GM18507 (cell line): Measurements from ENCODE around the gene ISCA2.

Experiments
- DNase-seq: peaks from one replicate; pipeline ENCODE4 v3.0.0; 2011; ENCODE audit warnings: low read depth; ENCODE audit not compliant: insufficient read length; ENCODE audit errors: extremely low spot score
- FAIRE-seq: peaks from 2 replicates; lab custom pipeline; 2011; peaks lifted over from hg19 to GRCh38; lab: Jason Lieb, UNC

Gene ISCA2

GRCh38 chr14:74543771-74544438 is 50.3 kb downstream of the ISCA2 start:
- DNase-seq, result no peak
- FAIRE-seq, result no peak

DNA sequence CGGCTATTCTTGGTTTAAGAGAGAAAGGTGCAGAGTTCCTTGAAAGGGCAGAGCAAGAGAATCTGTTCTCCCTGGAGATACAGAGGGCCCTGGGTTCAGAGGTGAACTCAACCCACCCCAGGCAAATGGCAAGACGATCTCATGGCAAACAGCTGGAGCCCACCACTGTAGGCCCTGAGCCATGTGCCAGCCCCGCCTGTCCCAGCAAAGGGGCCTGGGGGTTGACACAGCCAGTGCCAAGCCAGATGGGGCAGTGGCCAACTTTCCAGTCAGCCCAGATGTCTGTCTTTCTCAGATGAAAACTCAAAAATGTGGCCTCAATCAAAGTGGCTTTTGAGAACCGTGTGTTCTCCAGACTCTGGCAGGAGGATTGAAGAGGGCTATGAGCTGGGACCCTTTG is 51.8 kb downstream of the ISCA2 start:
- DNase-seq (no peak), FAIRE-seq (no peak)

DNA sequence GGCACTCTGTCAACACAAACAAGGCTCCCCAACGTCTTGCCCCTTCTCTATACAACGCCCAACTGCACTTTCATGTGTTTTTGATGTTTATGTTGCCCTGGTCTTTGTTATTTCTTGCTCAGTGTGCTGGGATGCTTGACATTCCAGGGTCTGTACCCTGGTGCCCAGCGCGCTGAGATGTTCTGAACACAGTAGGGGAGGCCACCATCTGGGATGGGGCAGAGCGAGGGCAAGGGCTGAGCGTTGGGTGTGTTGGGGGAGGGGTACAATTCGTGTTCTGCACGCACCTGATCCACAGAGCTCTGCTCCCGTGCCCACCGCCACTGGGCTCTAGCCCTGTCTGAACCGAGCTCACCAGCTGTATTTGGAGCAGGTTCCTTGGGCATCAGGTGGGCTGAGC is 52.9 kb downstream of the ISCA2 start:
- FAIRE-seq (no peak), DNase-seq (no peak)
